Astrocyte of the spinal cord (primary cell): ENCODE data around the gene SOX4.

ENCODE experiments used
- DNase-seq: peaks from one replicate; pipeline ENCODE4 v3.0.0; 2011; ENCODE audit warnings: low read depth, low spot score
- H3K4me3 ChIP-seq: 2 replicates; pipeline ENCODE4 v1.5.1; 2011; ENCODE audit warnings: low read depth, mild to moderate bottlenecking, low read length, moderate library complexity
- CTCF ChIP-seq: IDR thresholded peaks from 2 replicates; pipeline ENCODE4 v1.5.1; 2012; ENCODE audit warnings: low read depth, mild to moderate bottlenecking, low read length, inconsistent platforms
- in situ Hi-C: cut with HindIII; loops from 2 replicates; pipeline ENCODE4 v1.10.0; 2017; ENCODE audit warnings: low sequenced_read_pairs

SOX4 gene

GRCh38 chr6:21591446-21591845 lies 2.1 kb upstream of the SOX4 start:
- DNase-seq = no peak
- no peak overlapping the region for H3K4me3 ChIP-seq
- TF ChIP-seq CTCF = no peak
- in situ Hi-C loops = no loop called here

- H3K4me3 ChIP-seq = peak overlapping the region; percentile 71
- DNase-seq = no peak
- TF ChIP-seq CTCF = no peak
- in situ Hi-C loops = no loop called here
These were observed 598 bp upstream of the SOX4 start for GRCh38 chr6:21592953-21593352.

- TF ChIP-seq CTCF = no peak
- H3K4me3 ChIP-seq = peak overlapping the region; percentile 71
- peak; percentile 77 for DNase-seq
- in situ Hi-C loops = no loop called here
These were observed 420 bp downstream of the SOX4 start for GRCh38 chr6:21593927-21594415.

- in situ Hi-C loops = no loop called here
- DNase-seq = peak; percentile 77
- H3K4me3 ChIP-seq = peak overlapping the region; percentile 71
- TF ChIP-seq CTCF = no peak
These were observed 1.1 kb downstream of the SOX4 start for GRCh38 chr6:21594416-21595281.

- in situ Hi-C loops = no loop called here
- TF ChIP-seq CTCF = no peak
- H3K4me3 ChIP-seq = peak overlapping the region; percentile 71
- DNase-seq = peak; percentile 35
These were observed 2.0 kb downstream of the SOX4 start for GRCh38 chr6:21595285-21596144.

- H3K4me3 ChIP-seq = peak overlapping the region; percentile 71
- in situ Hi-C loops = no loop called here
- DNase-seq = peak; percentile 46
- TF ChIP-seq CTCF = no peak
These were observed 2.8 kb downstream of the SOX4 start for GRCh38 chr6:21596145-21596948.
